Heart right ventricle (tissue), 16 donors: ENCODE measurements around the gene TXNL1. TPM values are rescaled to one million over a fixed set of nuclear protein-coding genes. Genes with fewer than 3 reads are reported as not detected.

Source experiments
- ATAC-seq, 8 donors: fragments of 200-7000 bp; cut with Tn5 transposase; one replicate each; pipeline ENCODE4 v1.9.1; 2020; ENCODE audit warnings: mild to moderate bottlenecking in 8 of 8, moderate library complexity in 8 of 8, moderate number of reproducible peaks in 1 of 8
- DNase-seq, 2 donors: peaks; one replicate each; pipeline ENCODE4 v3.0.0-alpha.2; 2020
- H3K27ac ChIP-seq, 10 donors: fragments of 200-600 bp; sonication (generic) in 2 of 10; one replicate each; pipeline versions ENCODE4 v1.5.0 to v1.8.0; 2020 to 2022; ENCODE audit warnings: mild to moderate bottlenecking in 3 of 10
- H3K27me3 ChIP-seq, 7 donors: fragments of 200-600 bp; one replicate each; pipeline ENCODE4 v1.8.0; 2021 to 2022; ENCODE audit warnings: mild to moderate bottlenecking in 2 of 7
- H3K36me3 ChIP-seq, 9 donors: fragments of 200-600 bp; sonication (generic) in 1 of 9; one replicate each; pipeline versions ENCODE4 v1.5.0 to v1.8.0; 2020 to 2022; ENCODE audit warnings: mild to moderate bottlenecking in 2 of 9
- H3K4me1 ChIP-seq, 9 donors: fragments of 200-600 bp; sonication (generic) in 1 of 9; one replicate each; pipeline versions ENCODE4 v1.5.0 to v1.8.0; 2020 to 2022; ENCODE audit warnings: mild to moderate bottlenecking in 4 of 9
- H3K4me3 ChIP-seq, 10 donors: fragments of 200-600 bp; sonication (generic) in 2 of 10; one replicate each; pipeline versions ENCODE4 v1.5.0 to v1.8.0; 2020 to 2022; ENCODE audit warnings: mild to moderate bottlenecking in 7 of 10, moderate library complexity in 2 of 10
- H3K9me3 ChIP-seq, 11 donors: fragments of 200-600 bp in 10 of 11; sonication (generic) in 2 of 11; one replicate each; pipeline versions ENCODE4 v1.5.0 to v1.8.0; 2013 to 2022; ENCODE audit warnings: mild to moderate bottlenecking in 2 of 11, control low read depth in 1 of 11, moderate library complexity in 1 of 11
- CTCF ChIP-seq, 9 donors: fragments of 200-600 bp; sonication (generic) in 2 of 9; IDR thresholded peaks; one replicate each; pipeline versions ENCODE4 v1.5.0 to v1.8.0; 2021 to 2022; ENCODE audit warnings: antibody characterized with exemption in 9 of 9, mild to moderate bottlenecking in 5 of 9, moderate library complexity in 1 of 9
- WGBS, 2 donors: extraction: QIAGEN DNeasy Blood & Tissue Kit; methylation state at CpG; one replicate each; pipeline ENCODE4 v1.1.7; 2013; ENCODE audit warnings: inconsistent platforms in 1 of 2; 5-methylcytosine and 5-hydroxymethylcytosine counted together
- intact Hi-C, 10 donors: fragments of 100-400 bp; cut with DNase I; formaldehyde crosslinking; loops; one replicate each; pipeline versions ENCODE4 v1.11.1 to v1.14.2; 2022
- polyA plus RNA-seq, 2 donors: library from polyadenylated mRNA; stranded (reverse); fragments of 200-250 nt; gene quantifications; one replicate each; pipeline ENCODE4 v1.2.3, GENCODE V29; 2013
- total RNA-seq, 10 donors: library from RNA; stranded (reverse); fragmentation: NEBNext Ultra II Directional in 3 of 10; extraction: Animal tissue kit (Norgen Biotek cat#: 25700) in 3 of 10; gene quantifications; one replicate each; pipeline versions ENCODE4 v1.2.1 to v1.2.4, GENCODE V29; 2021 to 2023
- donor health status: Arrhythmogenic right ventricular cardiomyopathy.
- donor health status: ischemic (EF 13 %, LVEDD 7.1; RV severe dilation, severe dysfunction).
- donor health status: healthy with polysubstance abuse.
- donor health status: DM: no; HTN: yes; CAD: no.
- donor health status: DM: no; HTN: no; CAD: no.
- donor health status: ischemic (EF 25% LVEDD 6.9; RV normal size, moderate dysfunction).
- donor health status: ischemic (EF 25% LVEDD 5.7; RV mildly dilated, moderate dysfunction).
- donor health status: healthy.
- donor health status: DM: yes; HTN: yes; CAD: no.
- donor health status: Ischemic cardiomyopathy.
- donor health status: ischemic (EF 35%, LVEDD 5.7; RV mildly dilated, moderate dysfunction).
- donor health status: nonischemic (EF 11% LVEDD 7.7; RV severe dilation, severe dysfunction).
- donor health status: DM: yes; HTN: yes; CAD: no.
- donor health status: PGD.
- donor health status: ischemic (EF 29% LVEDD 5.4; RV normal size, mild dysfunction).
- donor health status: nonischemic (EF 23%, LVEDD 6.1; RV moderate dilation, normal function).

TXNL1 gene
- total and polyA plus RNA-seq, 12 donors = 45.0 to 112 (median 89.3) TPM

- intact Hi-C loops = no loop called here
- Histone ChIP-seq H3K27ac (peak within 1 kb of the TSS; percentile 45 to 92 (median 85)), H3K4me1 (peaks cover 3 to 58% (median 17%) of the 10 kb centered on the region in 9 donors), H3K36me3 (no peaks in the 10 kb centered on the region), H3K9me3 (peaks cover 0 to 9% (median 0%) of the 10 kb centered on the region in 11 donors), H3K27me3 (no peaks in the 10 kb centered on the region), H3K4me3 (peak within 1 kb of the TSS; percentile 61 to 98 (median 88))
- DNase-seq (peak; percentile 94 to 98), ATAC-seq (peak; percentile 99 to 100 (median 99))
- TF ChIP-seq CTCF (IDR thresholded peaks at IDR 0.05) = peak in 4 of 9 donors; percentile 20 to 48 (median 34)
- 1% methylated on average over 47 of the region's 47 CpGs for WGBS, 2 donors
Observed at GRCh38 chr18:56650944-56651770, 12.8 kb upstream of the TXNL1 start, which contains the start of gene WDR7. Gene WDR7, plus strand, starts transcription at chr18:56651359. Its CDS starts 21,157 bp downstream, at chr18:56672516.

- DNase-seq (no peak), ATAC-seq (no peak)
- no peaks in the 10 kb centered on the region for H3K27me3 ChIP-seq
- H3K27ac ChIP-seq = peak overlapping the region in 2 of 10 donors; percentile 91 to 92
- 100% methylated on average over 1 of the region's 1 CpG for WGBS, 2 donors
- peaks cover 0 to 9% (median 0%) of the 10 kb centered on the region in 11 donors for H3K9me3 ChIP-seq
- no peak overlapping the region for H3K4me3 ChIP-seq
- no peaks in the 10 kb centered on the region for H3K36me3 ChIP-seq
- intact Hi-C loops = no loop called here
- H3K4me1 ChIP-seq = peaks cover 3 to 46% (median 17%) of the 10 kb centered on the region in 9 donors
- TF ChIP-seq CTCF (IDR thresholded peaks at IDR 0.05) = no peak
Observed at GRCh38 chr18:56649996-56650395, 11.6 kb upstream of the TXNL1 start.

GRCh38 chr18:56647951-56648893, 9.8 kb upstream of the TXNL1 start:
- intact Hi-C loops = no loop called here

More at GRCh38 chr18:56647951-56648893, 9.8 kb upstream of the TXNL1 start:
- H3K9me3 ChIP-seq = no peaks in the 10 kb centered on the region
- peaks cover 3 to 33% (median 15%) of the 10 kb centered on the region in 9 donors for H3K4me1 ChIP-seq
- H3K27me3 ChIP-seq = no peaks in the 10 kb centered on the region
- ATAC-seq = no peak
- TF ChIP-seq CTCF (IDR thresholded peaks at IDR 0.05) = no peak
- H3K4me3 ChIP-seq = no peak overlapping the region
- DNase-seq = no peak
- peak overlapping the region in 1 of 10 donors; percentile 21 for H3K27ac ChIP-seq
- H3K36me3 ChIP-seq = no peaks in the 10 kb centered on the region
- WGBS, 2 donors = 64 to 71% methylated on average over 3 of the region's 3 CpGs
